CD4-positive, alpha-beta T cell treated with Interleukin-6 for 4 hours (primary cell): Measurements from ENCODE around the gene CYB561D2.

Experiments used
- DNase-seq: peaks from one replicate; pipeline ENCODE4 v3.0.0-alpha.2; 2020; ENCODE audit warnings: mixed read lengths

CYB561D2 gene

GRCh38 chr3:50365842-50366220 lies 15.2 kb downstream of the CYB561D2 start:
- DNase-seq: no peak

- no peak for DNase-seq
Measured at GRCh38 chr3:50369012-50369670, 18.5 kb downstream of the CYB561D2 start.

GRCh38 chr3:50370594-50370993 lies 19.9 kb downstream of the CYB561D2 start:
- DNase-seq: no peak

- no peak for DNase-seq
Measured at GRCh38 chr3:50371133-50371685, 20.5 kb downstream of the CYB561D2 start.

- DNase-seq: no peak
Measured at GRCh38 chr3:50372349-50372748, 21.7 kb downstream of the CYB561D2 start.

GRCh38 chr3:50373146-50374051 lies 22.7 kb downstream of the CYB561D2 start:
- DNase-seq: no peak

GRCh38 chr3:50374363-50375257 lies 23.9 kb downstream of the CYB561D2 start:
- DNase-seq: no peak

- no peak for DNase-seq
Measured at GRCh38 chr3:50375258-50375931, 24.7 kb downstream of the CYB561D2 start.

GRCh38 chr3:50378024-50378423 lies 27.4 kb downstream of the CYB561D2 start:
- DNase-seq: no peak

GRCh38 chr3:50378757-50379156 lies 28.1 kb downstream of the CYB561D2 start:
- no peak for DNase-seq

- DNase-seq: no peak
Measured at GRCh38 chr3:50380405-50381085, 29.9 kb downstream of the CYB561D2 start.

- no peak for DNase-seq
Measured at GRCh38 chr3:50381383-50381782, 30.7 kb downstream of the CYB561D2 start.

GRCh38 chr3:50382722-50383121 lies 32.1 kb downstream of the CYB561D2 start:
- no peak for DNase-seq

- no peak for DNase-seq
Measured at GRCh38 chr3:50383750-50384149, 33.1 kb downstream of the CYB561D2 start.

GRCh38 chr3:50385754-50386153 lies 35.1 kb downstream of the CYB561D2 start:
- no peak for DNase-seq

GRCh38 chr3:50388016-50388719 lies 37.5 kb downstream of the CYB561D2 start:
- DNase-seq: no peak

- DNase-seq: no peak
Measured at GRCh38 chr3:50388720-50389413, 38.2 kb downstream of the CYB561D2 start.

GRCh38 chr3:50389414-50389767 lies 38.7 kb downstream of the CYB561D2 start:
- no peak for DNase-seq

- no peak for DNase-seq
Measured at GRCh38 chr3:50390508-50391224, 40.0 kb downstream of the CYB561D2 start.
